H1 (cell line): ENCODE results near the gene SH3PXD2A. TPM values are rescaled to one million over a fixed set of nuclear protein-coding genes. Genes with fewer than 3 reads are reported as not detected.

Experiments
- CHD7 ChIP-seq: fragments of 300-600 bp; sonication (generic); IDR thresholded peaks from 2 replicates; pipeline ENCODE4 v1.7.1; 2012; ENCODE audit warnings: low read length, moderate library complexity, mild to moderate bottlenecking, inconsistent platforms; ENCODE audit not compliant: insufficient replicate concordance
- NANOG ChIP-seq: IDR thresholded peaks from 2 replicates; pipeline ENCODE4 v1.6.1; 2011; ENCODE audit warnings: low read length, low read depth, mild to moderate bottlenecking, inconsistent platforms; ENCODE audit not compliant: insufficient read depth, poor library complexity, severe bottlenecking
- polyA plus RNA-seq, 7 experiments: library from polyadenylated mRNA; depleted of rRNA in 3 of 7; stranded (reverse) in 5 of 7; unstranded in 2 of 7; fragments of >200 nt in 5 of 7; fragments of 200-250 nt in 2 of 7; gene quantifications; 1 replicate in 5 of 7; 2 replicates in 1 of 7; 4 replicates in 1 of 7; pipeline versions ENCODE4 v1.2.1 to v1.2.3, GENCODE V29; 2011 to 2013; ENCODE audit warnings: missing spikeins in 2 of 7, mixed read lengths in 2 of 7
- total RNA-seq: library from RNA; stranded (reverse); fragmentation: NEBNext Ultra II Directional; extraction: Animal tissue kit (Norgen Biotek cat#: 25700); gene quantifications from 2 replicates; pipeline ENCODE4 v1.2.1, GENCODE V29; 2021

SH3PXD2A gene
- total and polyA plus RNA-seq, 2 of the 8 experiments (the other 6 are each of a cell fraction or from before 2014, with no cell fraction given), result 5.4 to 16.3 TPM

GRCh38 chr10:103545366-103545765 lies 310.0 kb downstream of the SH3PXD2A start (continued):
- no peak for TF ChIP-seq CHD7
- TF ChIP-seq NANOG, result no peak
- TF ChIP-seq, all 59 proteins: peak for 0
